Kidney capillary endothelial cell (primary cell): Measurements from ENCODE around the gene TCF7L1.

Experiments
- DNase-seq: peaks from one replicate; pipeline ENCODE4 v3.0.0-alpha.2; 2018; ENCODE audit warnings: low spot score

Gene TCF7L1

DNA sequence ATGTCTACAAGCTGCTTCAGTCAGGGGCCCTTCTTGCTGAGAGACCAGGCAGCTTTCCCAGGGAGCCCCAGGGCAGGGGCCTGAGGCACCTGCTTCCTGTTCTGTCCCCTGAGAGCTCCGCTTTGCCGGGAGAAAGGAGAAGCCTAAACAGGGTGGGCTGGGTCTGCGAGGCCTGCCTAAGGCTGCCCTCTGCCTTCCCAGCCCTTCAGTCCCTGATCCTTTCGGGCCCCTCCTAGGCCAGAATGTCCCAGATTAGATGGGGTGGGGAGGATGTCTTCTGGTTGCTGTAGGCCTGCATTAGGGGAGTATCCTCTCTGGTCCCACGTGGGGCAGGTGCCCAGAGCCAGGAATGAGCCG, 122.2 kb downstream of the TCF7L1 start:
- DNase-seq, result no peak

DNA sequence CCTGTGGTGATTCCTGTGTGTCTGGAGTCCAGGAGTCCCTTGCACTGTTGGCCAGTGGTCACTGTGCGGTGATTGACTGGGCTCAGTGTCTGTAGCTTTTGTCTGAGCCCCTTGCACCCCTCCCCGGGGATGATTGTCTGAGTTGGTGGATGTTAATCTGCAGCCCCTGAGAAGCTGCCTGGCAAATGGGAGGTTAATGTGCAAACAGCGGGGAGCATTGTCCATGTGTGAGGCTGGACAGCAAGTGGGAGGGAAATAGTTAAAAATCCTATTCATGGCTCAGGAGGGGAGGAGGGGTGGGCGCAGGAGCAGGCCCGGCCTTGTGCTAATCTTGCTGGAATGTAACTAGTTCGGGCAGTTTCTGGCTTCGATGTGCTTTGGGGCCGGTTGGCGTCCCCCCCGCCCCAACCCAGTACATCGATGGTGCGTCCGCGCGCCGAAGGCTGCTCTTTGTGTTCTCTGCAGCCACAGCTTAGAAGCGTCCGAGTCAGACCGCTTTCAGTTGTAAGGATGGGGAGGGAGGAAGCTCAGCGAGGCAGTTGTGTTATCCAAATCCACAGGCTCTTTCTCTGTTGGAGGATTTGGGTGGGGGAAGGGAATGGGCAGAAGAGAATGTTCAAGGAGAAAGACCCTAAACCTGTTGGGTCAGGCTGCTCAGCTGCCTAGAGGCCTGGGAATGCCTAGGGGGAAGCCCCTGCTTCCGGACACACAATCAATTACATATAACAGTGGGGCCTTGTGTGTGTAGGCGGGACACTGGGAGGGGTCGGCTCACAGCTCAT, 122.8 kb downstream of the TCF7L1 start:
- no peak for DNase-seq

DNA sequence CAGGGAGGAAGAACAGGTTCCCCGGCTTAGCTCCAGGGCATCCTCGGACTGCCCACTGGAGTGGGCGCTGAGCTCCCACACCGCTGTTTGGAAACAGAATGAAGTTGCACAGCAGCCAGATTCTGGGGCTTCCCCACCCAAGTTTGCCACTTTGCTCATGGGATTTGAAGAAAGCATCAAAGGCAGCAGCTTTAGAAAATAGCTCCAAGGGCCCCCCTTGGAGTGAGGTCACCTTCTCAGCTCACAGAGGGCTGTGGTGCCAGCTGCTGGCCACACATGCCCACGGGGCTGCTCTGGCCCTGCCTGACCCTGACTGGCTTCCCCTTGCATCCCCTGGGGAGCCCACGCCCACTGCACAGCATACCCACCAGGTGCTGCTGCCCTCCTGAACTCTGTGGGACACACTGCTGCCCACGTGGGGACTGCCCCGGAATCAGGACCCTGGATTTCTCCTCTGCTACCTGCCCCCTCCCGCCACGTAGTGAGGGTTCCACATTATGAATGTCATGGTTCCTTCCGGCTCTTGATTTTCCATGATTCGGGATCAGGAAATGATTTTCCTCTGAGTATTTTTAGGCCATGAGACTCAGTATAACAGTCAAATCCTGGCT, 124.3 kb downstream of the TCF7L1 start:
- peak; percentile 78 for DNase-seq

DNA sequence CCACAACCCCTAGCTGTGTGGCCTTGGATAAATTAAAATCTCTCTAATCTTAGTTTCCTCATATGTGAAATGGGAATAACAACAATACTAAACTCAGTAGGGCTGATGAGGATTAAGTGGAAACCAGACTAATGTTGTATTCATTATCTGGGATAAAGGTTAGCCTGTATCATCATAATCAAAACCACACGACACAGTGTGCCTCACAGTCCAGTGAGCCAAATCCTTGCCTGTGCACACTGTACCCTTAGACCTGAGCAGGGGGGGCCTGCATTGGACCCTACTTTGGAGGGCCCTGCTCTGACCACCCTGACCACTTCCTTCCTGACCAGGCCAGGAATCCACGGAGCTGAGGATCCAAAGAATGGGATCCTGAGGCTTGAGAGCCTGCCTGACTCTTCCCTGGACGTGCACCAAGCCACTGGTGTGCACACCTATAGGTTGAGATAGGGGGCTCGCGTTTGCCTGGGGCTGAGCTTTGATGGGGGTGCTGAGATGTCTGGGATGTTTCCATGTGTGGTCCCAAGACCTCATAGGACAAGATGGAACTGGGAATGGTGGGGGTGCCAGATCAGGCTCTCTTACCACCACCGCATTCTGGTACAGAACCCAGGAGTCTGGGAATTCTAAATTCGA, 124.9 kb downstream of the TCF7L1 start:
- DNase-seq, result no peak

DNA sequence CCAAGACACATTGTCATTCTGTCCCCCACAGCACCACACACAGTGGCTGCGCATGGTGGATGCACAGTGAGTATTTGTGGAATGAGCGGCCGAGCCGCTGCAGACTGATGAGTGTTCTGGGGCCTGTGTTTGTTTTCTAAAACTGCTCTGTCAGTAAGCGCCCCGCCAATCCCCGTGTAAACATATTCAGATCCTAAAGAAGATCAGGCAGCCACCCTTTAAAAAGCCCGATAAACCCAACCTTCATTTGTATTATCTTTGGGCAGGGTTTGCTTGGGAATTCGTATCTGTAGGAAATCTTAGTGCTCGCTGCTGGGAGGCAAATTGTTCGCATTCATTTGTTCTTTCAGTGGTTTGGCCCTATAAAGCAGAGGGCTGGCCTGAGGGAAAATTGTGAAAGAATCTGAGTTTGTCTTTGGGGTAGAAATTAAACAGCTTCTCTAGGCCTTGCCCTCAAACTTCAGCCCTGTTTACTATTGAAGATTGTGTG, 126.0 kb downstream of the TCF7L1 start:
- no peak for DNase-seq

DNA sequence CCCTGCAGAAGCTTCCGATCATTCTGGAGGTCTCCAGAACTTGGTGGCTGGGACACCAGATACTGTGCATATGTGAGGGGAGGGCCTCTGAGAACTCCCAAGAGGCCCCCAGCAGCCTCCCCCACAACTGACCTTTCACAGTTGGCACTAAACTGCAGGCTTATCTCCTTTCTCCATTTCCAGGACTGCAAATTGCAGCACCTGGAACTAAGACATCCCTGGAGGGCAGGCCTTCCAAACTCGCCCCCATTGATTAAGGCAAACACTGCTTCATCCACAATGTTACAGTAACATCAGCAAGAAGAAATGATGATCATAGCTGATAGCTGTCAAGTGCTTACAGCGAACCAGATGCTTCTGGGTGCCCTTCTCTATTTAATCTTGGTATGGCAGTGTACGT, 126.7 kb downstream of the TCF7L1 start:
- DNase-seq, result no peak

DNA sequence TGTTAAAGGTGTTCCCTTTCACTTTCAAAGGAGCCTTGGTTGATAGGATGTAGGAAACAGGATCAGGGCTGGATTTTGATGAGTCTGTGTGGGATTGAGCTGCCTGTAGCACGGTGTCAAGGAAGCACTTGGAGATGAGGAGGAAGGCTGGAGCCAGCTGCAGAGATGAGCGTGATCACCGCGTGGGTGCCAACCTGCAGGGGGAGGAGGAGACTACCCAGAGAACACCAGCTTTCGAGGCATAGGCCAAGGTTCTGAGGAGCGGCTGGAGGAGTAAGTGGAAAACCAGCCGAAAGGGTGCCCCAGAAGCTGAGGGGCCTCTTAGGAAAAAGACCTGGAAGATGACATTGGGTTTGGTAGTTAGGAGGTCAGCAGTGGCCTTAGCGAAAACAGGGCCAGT, 130.4 kb downstream of the TCF7L1 start:
- DNase-seq, result no peak

DNA sequence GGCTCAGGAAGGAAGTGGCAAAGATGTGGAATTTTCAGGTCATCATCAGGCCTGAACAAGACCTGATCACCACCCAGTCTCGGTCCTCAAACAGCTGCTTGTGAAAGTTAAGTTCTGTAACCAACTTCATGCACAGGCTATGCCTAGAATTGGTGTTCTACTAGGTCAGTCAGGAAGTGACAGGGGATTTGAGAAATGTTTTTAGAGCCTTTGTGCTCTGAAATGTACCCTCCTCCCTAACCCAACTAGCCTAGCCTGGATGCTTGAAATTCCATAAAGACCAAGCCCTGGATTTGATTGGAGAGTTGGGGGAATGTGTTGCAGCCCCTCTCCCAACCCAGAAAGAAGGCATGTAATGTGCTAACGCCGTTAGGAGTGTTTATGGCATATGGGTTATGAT, 131.3 kb downstream of the TCF7L1 start:
- peak; percentile 49 for DNase-seq

DNA sequence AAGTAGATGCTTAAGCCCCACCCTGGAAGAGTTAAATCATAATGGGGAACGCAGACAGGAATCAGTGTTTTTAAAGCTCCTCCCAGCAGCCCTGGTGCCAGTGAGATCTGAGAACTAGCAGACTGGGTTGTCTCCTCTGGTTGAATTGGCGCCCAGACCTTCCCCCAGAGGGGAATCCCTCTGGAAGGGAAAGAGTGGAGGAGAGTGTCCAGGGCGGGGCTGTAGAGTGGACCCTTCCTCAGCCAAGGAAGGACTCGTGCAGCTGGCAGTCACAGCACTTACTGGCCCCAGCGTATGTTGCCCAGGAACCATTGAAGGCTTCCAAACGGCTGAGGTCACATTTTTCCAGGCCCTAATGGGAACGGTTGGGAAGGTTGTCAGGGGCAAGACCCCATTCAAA, 132.1 kb downstream of the TCF7L1 start:
- no peak for DNase-seq

DNA sequence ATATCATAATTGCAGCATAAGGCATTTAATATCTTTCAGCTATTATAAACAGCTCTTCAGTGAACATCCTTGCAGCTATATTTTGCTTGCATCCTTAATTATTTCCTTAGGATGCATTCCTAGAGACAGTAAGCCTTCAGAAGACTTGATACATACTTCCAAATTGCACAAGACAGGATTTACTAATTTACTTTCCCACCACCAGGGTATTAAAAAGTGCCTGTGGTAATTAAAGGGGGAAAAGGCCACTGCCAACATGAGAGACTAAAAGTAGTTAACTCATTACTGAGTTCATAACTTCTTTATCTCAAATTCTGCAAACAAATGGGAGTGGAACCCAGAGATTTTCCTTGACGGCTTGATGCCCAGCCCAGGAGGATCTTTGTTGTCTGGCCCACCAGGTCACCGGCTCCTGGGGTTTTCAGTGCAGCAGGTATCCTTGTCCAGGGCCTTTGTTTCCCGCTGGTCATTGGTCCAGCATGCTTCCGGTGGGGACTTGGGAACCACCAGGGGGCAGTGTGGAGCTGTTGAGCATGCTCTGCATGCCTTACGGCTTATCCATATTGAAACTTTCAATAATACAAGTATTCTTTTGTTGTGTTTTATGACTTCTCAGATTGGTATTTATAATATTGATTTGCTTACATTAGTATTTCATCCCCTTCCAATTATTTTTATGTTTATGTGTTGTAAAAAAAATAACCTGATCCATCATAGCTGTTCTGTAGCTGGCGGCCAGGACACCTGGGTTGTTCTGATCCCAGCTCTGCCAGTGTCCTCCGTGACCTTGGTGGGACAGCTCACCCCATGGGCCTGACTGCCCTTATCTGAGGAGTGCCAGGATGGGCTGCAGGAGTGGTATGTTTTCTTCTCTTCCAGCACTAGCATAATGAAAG, 133.2 kb downstream of the TCF7L1 start:
- peak; percentile 46 for DNase-seq

DNA sequence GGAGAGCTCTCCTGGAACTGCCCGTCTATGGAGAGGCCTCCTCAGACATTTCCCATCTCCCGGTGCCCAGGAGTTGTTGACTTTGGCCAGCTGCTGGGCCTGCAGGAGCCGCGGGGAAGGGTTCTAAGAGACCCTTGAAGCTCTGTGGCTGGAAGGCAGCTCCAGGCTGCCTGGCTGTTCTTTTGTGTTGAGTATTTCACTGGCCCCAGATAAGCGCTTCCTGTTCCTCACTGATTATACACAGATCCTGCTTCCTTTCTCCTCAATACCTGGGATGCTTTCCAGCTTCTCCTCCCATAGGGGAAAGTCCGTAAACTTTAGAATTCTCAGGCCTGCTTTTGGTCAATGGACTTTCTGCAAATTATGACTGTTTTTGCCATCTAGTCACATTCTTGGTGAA, 136.8 kb downstream of the TCF7L1 start:
- DNase-seq, result no peak

DNA sequence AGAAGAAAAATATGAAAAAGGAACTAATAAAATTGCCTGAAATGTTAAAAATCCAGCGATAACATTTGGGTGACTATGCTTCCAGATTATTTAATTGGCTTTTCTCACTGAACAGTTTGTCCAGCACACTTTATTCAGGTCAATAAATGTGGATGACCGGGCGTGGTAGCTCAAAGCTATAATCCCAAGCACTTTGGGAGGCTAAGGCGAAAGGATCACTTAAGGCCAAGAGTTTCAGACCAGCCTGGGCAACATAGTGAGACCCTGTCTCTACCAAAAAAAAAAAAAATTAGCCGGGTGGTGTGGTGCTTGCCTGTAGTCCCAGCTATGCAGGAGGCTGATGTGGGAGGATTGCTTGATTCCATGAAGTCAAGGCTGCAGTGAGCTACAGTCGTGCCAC, 139.2 kb downstream of the TCF7L1 start:
- DNase-seq, result no peak

DNA sequence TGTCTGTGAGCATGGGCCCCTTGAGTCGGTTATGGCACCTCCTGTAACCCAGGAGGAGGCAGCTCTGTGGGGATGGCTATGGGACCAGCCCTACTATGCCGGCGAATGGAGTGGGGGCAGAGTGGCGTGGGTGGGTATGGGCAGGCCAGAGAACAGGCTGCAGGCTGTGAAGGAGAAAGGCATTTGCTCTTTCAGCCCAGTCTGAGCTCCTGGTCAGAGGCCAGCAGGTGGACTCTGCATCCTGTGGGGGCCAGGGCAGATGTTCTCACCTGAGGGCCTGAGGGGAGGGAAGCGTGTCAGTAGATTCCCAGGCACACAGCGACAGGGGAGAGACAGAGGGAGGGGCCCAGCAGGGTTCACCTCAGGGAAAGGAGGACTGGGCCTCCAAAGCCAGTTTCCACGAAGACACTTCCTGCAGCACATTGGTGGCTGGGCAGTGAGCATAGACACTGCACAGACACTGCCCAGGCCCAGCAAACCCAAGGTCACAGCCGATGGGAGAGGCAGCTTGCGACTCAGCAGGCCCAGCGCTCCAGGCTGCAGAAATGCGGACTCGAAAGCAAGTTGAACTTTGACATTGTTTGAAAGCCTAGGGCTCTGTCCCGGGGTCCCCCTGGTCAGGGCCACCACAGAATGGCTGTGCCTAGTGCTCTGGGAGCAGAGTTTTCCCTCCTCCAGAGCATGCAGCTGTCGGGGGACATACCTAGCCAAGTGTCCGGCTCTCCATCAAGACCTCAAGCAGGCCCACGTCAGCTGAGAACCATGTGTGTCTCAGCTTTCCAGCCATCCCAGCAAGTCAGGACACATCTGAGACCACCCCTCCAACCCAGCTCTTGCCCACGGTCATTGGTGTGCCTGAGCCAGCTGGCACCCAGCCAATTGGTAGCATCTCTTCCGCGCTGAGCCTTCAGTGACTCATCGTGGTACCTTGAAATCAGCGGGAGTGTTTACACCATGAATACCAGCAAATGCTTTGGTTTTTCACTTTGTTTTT, 140.8 kb downstream of the TCF7L1 start:
- peak; percentile 65 for DNase-seq

DNA sequence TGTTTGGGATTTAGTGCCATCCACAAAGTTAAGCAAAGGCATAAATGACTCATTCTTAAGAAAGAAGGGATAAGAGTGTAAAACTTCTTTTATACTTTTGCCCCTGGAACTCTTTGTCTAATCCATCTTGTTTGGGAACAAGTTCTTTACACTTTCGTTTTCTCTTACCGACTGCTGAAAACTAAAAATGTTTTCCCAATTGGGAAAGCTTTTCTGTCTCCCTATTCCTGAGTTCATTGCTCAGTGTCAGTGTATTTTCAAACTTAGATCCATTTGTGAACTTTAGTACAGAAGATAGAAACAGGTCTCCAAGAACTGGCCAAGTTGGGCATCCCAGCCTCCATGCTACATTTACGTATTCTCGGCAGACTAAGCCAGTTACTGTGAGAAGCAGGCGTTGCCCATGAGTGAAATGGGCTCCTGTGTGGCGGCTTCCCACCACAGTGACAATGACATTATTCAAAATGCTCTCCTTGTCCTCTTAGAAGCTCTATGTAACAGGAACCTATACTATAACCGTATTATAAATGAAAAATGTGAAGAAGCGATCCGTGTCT, 142.9 kb downstream of the TCF7L1 start:
- no peak for DNase-seq

DNA sequence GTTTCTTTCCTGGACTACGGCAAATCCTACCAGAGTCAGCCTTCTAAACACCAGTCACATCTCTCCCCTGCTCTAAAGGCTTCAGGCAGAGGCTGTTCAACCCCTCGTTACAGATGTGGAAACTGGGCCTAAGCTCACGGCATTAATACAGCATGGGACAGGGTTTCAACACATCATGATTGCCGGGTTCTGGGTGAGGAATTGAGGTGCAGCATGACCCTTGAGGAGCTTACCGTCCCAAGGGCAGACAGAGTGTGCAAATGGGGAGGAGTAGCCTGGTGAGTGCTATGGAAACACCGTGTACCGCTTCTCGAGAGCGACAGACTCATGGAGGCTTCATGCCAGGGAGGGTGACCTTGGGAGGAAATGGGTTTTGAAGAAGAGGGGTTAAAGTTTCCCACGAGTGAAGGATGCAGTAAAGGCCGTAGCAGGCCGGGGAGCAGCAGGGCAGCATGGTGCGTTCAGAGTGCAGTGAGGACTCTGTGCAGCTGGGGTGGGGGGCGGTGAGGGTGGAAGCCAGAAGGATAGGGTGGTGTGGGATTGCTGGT, 143.5 kb downstream of the TCF7L1 start:
- DNase-seq, result no peak

DNA sequence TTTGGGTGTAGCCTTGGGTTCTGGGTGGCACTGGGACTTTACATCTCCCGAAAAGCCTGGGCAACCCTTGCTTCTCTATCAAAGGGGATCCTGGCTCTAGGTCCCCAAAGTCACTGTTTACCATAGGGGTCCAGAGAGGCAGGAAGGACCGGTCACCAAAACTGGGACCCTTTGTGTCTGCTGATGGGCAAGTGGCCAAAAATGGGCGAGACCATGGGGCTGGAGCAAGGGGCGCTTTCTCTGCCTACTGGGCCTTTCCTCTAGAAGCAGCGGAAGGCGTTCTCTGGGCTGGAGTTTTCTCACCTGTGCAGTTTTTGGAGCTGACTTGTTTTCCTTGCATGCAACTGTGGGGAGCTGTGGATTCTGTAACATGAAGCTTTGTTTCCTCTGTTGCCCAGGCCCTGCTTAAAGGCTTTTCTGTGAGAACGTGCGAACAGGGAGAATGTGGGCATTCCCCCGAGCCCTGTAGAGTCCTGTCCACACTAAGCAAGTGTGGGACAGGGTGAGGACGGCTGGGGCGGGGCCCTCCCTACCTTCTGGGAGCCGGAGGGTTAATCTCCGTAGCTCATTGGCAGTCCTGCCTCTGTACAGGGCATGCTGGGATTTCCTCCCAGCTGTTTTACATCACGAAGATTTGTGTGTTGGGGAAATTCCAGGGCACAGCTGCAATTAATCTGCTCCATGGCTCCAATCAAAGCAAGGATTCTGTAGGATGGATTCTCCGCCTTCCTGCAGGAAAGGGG, 144.4 kb downstream of the TCF7L1 start:
- no peak for DNase-seq

DNA sequence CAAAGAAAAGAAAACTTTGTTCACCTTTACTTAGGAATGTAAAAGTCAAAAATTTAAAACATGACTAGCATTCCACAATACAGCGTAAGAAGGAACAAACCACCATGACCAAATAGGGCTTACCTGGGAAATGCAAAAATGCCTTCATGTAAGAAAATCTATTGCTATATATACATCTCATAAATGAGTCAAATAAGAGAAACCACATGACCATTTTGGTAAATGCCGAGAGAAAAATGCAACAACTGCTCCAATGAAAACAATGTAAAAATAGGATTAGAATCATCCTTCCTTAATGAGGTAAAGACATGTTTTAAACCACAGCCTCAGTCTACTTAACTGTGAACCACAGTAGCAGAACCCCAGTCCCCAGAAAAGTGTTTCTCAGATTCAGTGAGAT, 145.2 kb downstream of the TCF7L1 start:
- DNase-seq, result no peak

DNA sequence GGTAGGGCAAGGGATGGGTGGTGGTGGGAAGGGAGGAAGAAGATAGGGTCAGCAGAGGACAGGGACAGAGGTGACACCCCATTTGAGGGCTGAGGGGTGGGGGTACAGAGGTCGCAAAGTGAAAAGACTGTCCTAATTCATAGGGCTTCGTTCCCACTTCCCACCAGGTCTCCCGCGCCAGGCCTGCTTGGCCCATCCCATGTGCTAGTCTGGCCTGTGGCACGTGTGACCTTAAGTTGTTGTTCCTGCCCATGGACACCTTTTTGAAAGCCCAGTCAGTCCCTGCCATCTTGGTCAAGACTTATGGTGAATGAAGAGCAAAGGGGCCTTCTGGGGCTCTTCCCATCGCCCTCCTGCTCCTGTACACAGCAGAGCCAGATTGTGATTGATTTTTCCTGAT, 148.4 kb downstream of the TCF7L1 start:
- DNase-seq, result no peak

DNA sequence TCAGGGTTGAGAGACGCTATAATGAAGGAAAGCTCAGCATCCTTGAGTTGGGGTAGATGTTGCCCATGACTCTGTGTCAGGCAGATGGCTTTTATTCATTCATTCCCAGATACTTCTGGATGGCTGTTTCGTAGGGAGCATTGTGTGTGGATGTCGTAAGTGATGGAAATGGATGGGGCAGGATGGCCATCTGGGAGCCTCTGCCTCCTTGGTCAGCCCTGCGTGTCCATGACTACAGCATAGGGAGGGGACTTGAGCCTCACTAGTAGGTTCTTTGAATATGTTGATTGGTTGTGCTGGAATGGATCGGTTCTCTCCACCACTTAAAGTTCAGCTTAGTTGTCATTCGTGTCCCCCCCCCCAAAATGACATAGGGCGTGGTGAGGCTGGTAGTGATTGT, 149.7 kb downstream of the TCF7L1 start:
- no peak for DNase-seq

DNA sequence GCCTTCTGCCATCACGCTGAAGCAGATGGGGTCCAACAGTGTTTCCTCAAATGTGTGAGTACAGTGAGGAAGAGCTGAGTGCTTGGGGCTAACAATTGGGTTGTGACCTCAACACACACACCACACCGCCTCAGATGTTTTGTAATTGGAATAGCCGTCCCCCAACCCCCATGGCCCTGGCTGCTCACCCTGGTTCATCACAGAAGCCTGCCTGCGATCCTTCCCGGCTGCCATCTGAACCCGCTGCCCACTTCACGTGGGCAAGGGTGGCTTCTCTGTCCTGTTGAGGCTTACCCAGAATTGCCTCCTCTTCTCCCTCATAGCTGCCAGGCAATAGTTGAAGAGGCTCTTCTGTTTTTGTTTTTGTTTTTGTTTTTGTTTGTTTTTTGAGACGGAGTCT, 150.4 kb downstream of the TCF7L1 start:
- DNase-seq, result no peak
